Endothelial cell of hepatic sinusoid (primary cell): ENCODE results near the gene TCF7L1.
"Not testable (repeated sequence)": the region's sequence is repeated elsewhere in the genome, so short reads cannot be mapped to it uniquely, and the experiment has no call there.

ENCODE experiments used
- in situ Hi-C: cut with HindIII; loops from 2 replicates; pipeline ENCODE4 v1.10.0; 2017; ENCODE audit warnings: low sequenced_read_pairs

TCF7L1 gene

DNA sequence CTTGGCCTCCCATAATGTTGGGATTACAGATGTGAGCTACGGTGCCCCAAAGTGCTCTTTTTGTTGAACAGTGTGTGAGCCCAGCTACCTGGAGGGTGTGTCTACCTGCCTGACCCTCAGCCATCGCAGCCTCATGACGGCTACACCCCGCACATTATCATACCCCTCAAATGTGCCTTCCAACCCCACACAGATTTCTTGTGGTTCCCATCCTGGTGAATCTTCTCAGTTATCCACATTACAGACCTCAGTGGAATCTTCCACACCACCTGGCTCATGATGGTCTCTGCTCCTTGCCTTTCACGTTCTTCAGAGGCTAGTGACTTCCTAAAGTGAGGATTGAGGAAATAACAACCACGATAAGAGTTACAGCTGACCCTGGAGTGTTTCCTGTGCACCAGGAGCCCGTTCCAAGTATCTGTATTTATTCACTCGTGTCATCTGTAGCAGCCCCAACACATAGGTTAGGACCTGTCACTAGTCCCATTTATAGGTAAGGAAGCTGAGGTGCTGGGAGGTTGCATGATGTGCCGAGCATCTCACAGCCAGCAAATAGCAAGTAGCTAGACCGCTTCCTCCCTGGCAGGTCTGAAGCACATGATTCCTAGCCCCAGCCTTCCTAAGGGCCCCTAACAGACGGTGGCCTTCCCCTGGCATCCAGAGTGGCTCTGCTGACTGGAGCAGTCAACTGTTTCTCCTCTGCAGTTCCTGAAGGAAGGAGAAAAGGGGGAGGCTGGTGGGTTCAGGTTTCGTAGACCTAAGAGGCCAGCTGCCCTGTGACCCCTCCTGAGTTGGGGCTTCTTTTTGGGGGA lies 47.3 kb downstream of the TCF7L1 start:
- in situ Hi-C loops: loop anchor here (5.0 kb wide), 1 partner anchor 33 kb away; no protein-coding TSS in a partner anchor

DNA sequence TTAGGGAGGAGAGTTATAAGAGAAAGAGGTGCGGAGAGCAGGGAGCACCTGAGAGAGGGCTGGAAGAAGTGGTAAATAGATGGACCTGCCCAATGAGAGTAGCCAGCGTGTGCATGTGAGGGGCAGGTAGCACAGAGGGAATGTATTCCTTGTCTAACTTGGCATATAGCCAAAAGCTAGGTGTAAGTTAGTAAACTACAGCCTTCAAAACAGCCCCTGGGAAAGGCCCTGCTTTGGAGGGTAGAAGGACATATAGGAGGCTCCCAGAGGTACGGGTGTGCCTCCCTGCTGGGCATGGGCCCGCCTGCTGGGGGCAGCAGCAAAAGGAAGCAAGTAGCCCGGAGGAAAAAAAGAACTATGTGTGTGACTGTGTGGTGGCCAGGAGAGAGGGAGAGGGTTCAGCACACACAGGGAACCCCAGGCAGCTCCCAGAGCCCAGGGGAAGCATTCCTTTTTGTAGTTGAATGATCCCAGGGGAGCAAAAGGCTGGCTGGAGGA lies 48.0 kb downstream of the TCF7L1 start:
- in situ Hi-C loops: loop anchor here (5.0 kb wide), 1 partner anchor 34 kb away; no protein-coding TSS in a partner anchor

DNA sequence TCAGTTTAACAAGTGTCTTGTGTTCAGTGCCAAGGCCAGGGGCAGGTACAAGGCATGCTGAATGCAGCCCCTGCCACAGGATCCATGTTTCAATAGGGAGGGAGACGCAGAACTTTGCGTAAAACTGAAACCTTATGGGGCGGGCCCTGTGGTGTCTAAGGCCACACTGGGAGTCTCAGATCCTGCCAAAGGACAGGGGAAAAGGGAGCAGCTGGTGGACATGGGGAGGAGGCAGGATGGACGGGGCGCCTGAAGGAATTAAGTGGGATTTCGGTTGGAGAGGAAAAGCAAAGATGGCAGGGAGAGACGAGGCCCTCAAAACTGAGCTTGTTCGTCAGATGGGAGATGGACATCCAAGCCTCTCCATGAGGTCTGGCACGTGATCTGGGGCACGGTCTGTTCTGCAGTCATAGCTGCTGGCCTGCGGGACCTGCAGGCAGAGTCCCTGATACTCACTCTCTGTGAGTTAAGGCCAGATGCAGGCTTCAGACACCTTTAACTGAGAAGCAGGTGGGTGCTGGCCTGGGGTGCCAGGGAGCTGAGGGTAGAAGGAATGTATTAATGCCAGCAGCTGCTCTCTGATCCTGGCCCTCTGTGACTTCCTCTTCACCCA lies 48.8 kb downstream of the TCF7L1 start:
- in situ Hi-C loops: loop anchor here (5.0 kb wide), 1 partner anchor 35 kb away; no protein-coding TSS in a partner anchor

DNA sequence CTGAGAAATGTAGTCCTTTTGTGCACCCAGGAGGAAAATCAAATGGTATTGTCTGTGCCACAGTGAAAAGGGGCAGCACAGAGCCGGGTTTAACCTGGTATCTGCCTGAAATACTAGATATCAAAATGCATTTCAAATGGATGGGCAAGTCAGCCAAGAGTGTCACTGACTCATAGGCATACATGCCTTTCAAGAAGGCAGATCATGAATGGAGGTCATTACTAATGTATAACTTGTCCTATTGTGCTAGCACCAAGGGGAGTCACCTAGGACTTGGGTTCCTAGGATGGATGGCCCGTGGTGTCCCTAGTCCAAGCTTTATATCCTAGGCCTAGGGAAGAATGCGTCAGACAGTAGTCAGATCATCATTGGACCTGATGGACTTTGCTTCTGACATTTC lies 49.9 kb downstream of the TCF7L1 start:
- in situ Hi-C loops: loop anchor here (5.0 kb wide), 1 partner anchor 36 kb away; no protein-coding TSS in a partner anchor

DNA sequence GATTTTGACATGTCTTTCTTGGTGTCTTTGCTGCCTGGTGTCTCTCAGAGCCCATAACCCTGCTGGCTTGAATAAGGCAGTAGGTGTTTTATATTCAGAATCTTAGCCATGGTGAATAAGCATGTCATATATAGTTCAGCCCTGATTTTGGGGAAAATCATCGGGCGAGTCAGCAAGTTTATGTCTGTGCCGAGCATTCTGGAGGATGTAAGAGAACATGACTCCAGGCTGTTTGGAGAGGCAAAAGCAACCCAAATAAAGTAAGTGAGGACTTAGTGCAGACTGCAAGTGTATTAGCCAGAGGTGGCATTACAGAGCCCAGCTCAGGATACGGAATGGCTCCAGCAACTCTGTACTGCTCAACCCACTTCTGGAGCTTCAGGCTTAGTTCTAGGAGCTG lies 50.3 kb downstream of the TCF7L1 start:
- in situ Hi-C loops: loop anchor here (5.0 kb wide), 1 partner anchor 36 kb away; no protein-coding TSS in a partner anchor

DNA sequence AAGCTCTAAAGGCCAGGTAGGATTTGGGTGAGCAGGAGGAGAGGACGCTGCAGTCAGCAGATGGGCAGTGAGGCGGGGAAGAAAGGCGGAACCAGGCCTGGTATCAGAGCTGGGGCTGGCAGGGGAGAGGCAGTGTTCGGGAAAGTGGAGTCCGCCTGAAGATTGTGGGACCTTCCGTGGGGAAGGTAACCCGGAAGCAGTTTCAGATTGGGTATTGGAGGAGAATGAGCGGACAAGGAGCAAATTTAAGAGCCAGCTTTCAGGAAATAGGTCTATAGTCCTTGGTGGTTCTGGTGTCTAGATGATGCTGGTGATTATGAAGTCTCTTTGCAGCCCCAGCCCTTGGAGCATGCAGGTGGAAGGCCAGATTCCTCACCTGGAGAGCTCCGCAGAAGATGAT lies 51.0 kb downstream of the TCF7L1 start:
- in situ Hi-C loops: loop anchor here (5.0 kb wide), 1 partner anchor 37 kb away; no protein-coding TSS in a partner anchor

DNA sequence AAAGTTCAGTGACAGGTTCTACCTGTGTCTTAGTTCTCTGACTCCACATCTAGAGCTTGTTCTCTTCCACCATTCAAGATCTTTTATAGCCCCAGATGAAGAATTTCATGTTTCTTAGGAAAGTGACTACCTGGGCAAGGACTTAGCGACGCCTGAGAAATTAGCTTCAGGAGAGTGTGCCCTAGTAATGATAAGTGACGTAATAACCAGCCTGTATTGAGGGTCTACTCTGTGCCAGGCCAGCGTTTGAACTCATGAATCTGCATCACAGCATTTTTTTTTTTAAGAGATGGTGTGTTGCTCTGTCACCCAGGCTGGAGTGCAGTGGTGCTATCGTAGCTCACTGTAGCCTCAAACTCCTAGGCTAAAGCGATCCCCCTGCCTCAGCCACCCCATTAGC lies 51.8 kb downstream of the TCF7L1 start:
- in situ Hi-C loops: loop anchor here (5.0 kb wide), 1 partner anchor 38 kb away; no protein-coding TSS in a partner anchor

DNA sequence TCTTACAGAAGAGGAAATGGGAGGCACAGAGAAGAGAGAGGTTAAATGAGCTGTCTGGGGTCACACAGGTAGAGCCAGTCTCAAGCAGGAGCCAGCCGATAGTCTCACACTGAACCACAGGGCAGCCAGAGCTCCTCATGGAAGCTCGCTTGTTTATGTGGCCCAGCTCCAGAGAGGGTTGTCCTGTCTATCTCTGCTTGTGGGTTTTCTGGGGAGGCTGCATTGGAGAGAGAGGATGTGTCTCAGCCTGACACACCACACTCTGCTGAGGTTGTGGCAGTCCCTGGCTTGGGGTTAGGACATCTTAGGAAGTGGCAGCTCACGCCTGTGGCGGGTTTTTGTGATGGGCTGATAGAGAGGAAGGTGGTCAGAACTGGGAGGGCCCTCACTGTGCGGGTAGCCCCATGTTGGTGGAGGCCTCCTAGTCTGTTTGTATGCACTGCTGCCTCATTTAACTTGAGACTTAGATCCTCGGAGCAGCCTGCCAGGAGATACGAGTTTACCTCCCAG lies 52.3 kb downstream of the TCF7L1 start:
- in situ Hi-C loops: no loop called here

DNA sequence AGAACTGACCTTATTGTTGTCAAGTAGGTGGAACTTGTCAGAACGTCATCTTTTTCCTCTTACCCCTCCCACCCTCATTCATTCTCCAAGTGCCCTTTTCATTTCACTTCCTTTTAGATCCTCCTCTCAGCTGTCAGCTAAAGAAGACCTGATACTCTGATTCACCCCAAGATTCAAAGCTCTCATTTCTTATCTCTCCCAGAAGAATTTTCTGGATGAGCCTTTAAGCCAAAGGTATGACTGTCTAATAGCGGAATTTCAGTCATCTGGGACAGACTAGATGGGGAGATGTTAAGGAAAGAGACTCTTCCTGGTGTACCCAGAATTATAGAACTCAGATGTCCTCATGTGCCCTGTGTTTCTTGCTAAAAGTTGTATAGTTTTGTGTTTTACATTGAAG lies 53.9 kb downstream of the TCF7L1 start:
- in situ Hi-C loops: no loop called here

DNA sequence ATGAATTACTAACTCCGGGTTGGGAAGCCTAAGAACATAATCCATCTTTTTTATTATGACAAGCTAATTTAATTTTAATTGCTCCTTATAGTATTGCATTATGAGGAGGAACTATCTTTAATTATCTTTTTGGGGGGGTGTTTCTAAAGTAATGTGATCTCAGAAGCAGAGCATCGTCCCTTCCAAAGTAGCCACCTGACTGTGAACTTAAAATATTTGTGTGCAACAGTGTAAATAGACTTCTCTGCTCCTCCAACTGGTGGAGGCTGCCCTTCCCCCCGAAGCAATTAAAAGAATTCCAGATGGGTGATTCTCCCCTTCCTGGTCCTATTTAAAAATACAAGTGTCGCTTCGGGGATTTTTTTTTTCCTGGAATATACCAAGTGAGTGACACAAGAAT lies 55.7 kb downstream of the TCF7L1 start:
- in situ Hi-C loops: no loop called here

DNA sequence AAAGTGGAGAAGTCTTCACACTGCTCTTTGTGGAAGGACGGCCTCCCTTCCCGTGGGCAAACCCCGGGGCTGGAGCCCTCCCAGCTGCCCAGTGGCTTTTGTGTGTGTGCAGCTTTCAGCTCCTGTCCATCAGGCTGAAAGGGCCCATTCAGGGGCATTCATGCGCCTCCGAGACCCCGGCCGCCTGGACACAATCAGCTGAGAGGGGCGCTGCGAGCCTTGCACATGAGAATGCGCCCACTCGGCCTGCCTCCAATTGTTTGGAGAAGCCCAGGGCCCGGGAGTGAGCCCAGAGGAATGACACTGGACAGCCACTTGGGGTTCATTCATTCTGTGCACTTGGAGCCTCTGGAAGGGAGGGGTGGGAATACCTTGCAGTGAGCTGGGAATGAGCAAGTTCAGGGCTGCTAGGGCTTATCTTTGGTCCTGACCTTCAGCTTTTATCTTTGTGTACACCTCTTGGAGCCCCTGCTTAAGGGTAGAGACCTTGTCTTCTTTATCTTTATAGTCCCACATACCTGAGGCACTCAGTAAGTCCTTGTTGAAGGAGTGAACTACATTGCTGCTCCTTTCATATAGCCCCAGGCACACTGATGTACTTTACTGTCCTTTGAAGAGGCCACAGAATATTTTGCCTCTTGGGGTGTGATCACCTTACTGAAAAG lies 56.5 kb downstream of the TCF7L1 start:
- in situ Hi-C loops: no loop called here

DNA sequence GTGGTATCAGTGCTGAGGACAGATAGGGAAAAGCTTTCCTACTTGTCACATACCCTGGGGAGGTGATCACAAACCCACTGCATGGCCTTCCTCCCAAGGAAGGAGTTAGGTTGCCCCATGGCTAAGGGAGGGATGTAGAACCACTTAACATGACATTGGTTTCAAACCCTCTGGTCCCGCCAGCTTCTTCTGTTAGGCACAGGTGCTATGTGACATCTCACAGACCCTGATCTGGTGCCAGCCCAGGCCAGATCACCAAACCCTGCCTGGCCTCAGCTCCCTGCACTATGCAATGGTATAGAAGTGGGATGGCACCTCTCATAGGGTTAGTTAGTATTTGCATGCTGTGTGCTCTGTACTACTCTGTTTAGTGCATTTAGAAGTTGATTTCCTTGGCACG lies 58.0 kb downstream of the TCF7L1 start:
- in situ Hi-C loops: no loop called here

DNA sequence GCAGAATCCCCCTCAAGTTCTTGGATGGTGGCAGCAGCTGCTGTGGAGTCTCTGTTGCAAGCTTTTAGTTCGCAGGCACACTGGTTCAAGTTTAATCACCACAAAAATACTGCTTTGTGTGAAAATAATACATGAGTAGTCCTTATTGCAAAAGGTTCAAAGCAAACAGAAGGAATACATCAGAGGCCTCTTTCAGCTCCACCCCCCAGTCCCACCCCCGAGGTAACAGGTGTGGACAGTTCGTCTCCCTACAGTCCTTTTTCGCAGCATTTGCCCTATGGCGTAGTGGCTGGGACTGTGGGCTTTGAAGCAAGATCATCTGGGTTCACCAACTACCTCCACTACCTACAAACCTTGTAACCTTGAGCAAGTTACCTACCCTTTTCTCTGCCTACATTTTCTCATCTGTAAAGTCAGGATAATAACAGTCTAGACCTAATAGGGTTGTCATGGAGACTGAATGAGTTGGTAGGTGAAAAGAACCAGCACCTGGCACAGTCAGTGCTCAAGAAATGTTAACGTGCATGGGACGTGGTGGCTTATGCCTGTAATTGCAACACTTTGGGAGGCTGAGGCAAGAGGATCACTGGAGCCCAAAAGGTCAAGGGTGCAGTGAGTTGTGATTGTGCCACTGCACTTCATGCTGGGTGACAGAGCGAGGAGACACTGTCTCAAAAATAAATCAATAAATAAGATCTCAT lies 61.7 kb downstream of the TCF7L1 start:
- in situ Hi-C loops: no loop called here

DNA sequence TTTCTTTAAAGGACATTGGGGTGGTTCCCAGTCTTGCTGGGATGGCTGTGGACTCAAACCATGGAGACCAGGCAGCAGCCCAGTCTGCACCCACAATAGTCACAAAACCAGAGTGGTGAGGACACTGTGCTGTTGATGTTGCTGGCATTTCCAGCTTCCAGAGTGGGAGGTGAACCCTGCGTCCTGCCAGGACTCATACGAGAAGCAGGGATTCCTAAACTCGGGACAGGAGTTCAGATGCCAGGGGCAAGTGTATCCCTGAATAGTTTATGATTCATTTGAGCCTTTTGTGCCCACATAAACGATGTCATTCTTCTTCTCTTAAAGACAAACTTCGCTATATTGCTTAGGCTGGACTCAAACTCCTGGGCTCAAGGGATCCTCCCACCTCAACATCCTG lies 62.8 kb downstream of the TCF7L1 start:
- in situ Hi-C loops: no loop called here

DNA sequence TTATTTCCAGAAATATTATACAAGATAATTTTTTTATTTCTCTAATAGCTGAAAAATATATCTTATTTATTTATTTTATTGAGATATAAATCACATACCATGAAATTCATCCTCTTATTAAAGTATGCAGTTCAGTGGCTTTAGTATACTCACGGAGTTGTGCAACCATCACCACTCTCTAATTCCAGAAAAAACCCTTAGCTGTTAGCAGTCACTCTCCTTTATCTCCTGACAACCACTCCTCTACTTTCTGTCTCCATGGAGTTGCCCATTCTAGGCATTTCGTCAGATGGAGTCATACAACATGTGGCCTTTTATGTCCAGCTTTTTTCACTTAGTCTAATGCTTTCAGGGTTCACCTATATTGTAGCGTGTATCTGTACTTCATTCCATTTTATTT lies 66.5 kb downstream of the TCF7L1 start:
- in situ Hi-C loops: no loop called here

DNA sequence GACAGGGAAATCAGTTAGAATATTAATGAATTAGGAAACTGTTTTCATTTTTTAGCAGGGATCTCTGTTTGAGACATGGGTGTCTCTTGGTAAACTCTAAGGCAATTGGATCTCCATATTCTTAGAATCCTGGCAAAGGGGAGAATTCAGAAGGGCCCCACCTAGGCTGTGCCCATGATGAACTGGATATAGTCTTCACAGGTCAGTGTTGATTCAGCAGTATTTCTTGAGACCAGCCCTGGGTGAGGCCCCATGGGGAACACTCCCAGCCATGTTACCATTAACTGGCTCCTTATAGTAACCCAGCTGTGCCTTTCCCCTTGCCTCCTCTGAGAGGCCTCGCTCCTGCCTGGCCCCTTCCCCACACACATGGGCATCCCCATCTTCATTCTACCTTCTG lies 76.7 kb downstream of the TCF7L1 start:
- in situ Hi-C loops: no loop called here

DNA sequence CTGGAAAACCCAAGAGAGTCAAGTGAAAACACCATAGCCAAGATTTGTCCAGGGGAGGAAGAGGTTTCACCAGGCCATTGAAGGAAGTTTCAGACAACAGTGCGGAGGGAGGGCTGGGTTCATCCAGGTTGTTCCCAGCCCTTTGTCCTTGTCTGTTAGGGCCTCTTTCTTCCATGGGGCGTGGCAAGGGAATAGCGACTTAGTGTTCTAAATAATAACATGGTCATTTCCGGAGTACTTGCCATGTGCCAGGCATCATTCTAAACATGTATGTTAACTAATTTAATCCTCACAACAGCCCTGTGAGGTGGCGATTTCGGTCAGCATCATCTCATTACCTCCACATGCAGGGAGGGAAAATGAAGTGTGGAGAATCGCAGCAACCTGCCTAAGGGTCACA lies 77.3 kb downstream of the TCF7L1 start:
- in situ Hi-C loops: no loop called here

DNA sequence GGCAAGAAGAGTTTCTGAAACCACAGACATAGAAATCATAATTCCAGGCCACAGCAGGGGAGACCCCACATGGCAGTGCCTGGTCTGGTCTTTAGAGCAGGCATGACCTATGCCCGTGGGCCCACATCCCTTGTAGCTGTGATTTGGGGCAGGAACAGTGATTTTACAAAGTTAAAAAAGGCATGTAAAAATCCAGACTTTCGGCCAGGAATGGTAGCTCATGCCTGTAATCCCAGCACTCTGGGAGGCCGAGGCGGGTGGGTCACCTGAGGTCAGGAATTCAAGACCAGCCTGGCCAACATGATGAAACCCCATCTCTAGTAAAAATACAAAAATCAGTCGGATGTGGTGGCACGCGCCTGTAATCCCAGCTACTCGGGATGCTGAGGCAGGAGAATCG lies 78.4 kb downstream of the TCF7L1 start:
- in situ Hi-C loops: not testable (repeated sequence)

DNA sequence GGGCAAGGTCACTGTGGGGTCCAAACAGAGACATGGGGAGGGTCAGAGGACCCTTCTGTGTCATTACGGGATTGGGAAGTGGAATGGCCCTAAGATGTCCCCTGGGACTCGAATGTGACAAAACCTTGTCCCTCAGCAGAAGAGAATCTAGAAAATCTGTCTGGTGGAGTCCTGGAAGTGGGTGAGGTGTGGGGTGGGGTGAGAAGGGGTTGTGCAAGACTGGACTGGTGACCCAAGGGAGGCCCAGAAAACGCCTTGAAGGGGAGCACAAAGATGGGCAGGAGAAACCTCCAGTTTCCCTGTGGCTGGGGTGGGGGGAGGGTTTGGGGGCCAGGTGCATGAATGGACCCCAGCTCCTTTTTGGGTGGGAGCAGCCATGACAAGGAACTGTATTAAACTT lies 79.6 kb downstream of the TCF7L1 start:
- in situ Hi-C loops: no loop called here

DNA sequence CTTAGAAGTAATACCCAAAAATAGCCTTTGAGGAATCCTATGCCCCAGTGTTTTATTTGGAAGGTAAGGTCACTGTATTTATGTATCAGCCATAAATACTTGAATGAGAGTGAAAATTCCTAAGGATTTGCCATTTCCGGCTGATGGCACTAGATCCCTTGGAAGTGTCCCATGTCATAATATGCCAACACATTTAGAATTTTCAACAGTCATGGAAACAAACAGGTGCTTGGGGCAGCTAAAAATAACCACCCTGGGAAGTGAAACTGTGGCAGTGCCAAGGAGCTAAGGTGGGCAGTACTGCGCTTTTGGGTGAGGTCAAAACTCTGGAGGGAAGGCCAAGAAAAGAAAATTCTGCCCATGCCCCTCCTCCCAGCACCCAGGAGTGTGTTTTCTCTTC lies 80.2 kb downstream of the TCF7L1 start:
- in situ Hi-C loops: no loop called here
